ENCODE results near the gene LAP3.

DNA sequence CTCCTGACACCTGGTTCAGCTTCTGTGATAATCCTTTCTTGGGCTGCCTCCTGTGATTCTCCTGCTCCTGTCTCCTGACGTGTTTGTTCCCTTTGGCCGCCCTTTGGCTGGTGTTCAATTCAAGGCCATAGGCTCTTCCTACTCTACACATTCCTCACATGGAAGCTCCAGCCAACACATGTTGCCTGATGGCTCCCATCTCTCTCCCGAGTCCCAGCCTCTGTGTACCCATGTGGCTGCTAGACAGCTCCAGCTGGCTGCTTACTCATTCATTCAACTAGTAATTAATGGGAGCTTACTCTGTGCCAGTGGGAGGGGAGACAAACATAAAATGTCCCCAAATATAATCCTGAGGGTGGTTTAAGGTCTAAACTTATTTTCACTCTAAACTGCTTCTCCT is 28.2 kb downstream of the LAP3 start:
- TF ChIP-seq CTCF (IDR thresholded peaks at IDR 0.05) (no peak), POLR2A (IDR thresholded peaks at IDR 0.05) (no peak)
